ENCODE results near the gene ATG16L1. TPM values are rescaled to one million over a fixed set of nuclear protein-coding genes. Genes with fewer than 3 reads are reported as not detected.

The ATG16L1 gene
- total and polyA plus RNA-seq, 2 donors (not counting 3 experiments of a cell fraction or from before 2014, with no cell fraction given), result 18.1 to 29.8 TPM

GRCh38 chr2:233264667-233265066 is 13.2 kb downstream of the ATG16L1 start:
- Histone ChIP-seq H3K4me3 (replicated peaks in 1 of 3; ENCODE audit: insufficient read depth in 1 of 3, low read depth in 1 of 3, low read length in 3 of 3) (no peak overlapping the region), H3K9me1 (replicated peaks; ENCODE audit: control insufficient read depth, extremely low read depth, insufficient read depth, low read length) (no peaks in the 10 kb centered on the region), H3K79me2 (ENCODE audit: control insufficient read depth, insufficient read depth, low read length) (peaks cover 13% of the 10 kb centered on the region), H3K9me3 (replicated peaks; ENCODE audit: control insufficient read depth, insufficient read depth, low read length) (no peaks in the 10 kb centered on the region), H3K4me2 (ENCODE audit: insufficient read depth, low read length) (no peak overlapping the region), H3K36me3 (ENCODE audit: control insufficient read depth in 2 of 2, extremely low read depth in 1 of 2, insufficient read depth in 2 of 2, low read length in 2 of 2) (peaks cover 21 to 51% of the 10 kb centered on the region in 2 experiments), H3K4me1 (ENCODE audit: control insufficient read depth, extremely low read depth, insufficient read depth, low read length) (no peaks in the 10 kb centered on the region), H3K27me3 (ENCODE audit: control insufficient read depth in 2 of 2, insufficient read depth in 2 of 2, low read length in 2 of 2) (no peaks in the 10 kb centered on the region), H4K20me1 (replicated peaks; ENCODE audit: control insufficient read depth, extremely low read depth, insufficient read depth, low read length) (no peaks in the 10 kb centered on the region), H3K27ac (ENCODE audit: insufficient read depth, low read depth, low read length) (no peak overlapping the region), H2AFZ (ENCODE audit: low read depth, low read length) (no peak overlapping the region), H3K9ac (replicated peaks; ENCODE audit: extremely low read depth, insufficient read depth, low read length) (no peak overlapping the region)
- intact Hi-C loops (cut with micrococcal nuclease) (no loop called here), dilution Hi-C loops (cut with MboI; ENCODE audit: extremely low pct_ligation_motif_present, low sequenced_read_pairs) (no loop called here)
- DNase-seq (ENCODE audit: low read depth, low spot score), result no peak
- TF ChIP-seq FOS (IDR thresholded peaks at IDR 0.05; ENCODE audit: borderline replicate concordance, insufficient read depth, low read length) (no peak), MAX (IDR thresholded peaks at IDR 0.05; ENCODE audit: insufficient read depth, insufficient read length) (no peak)
- FAIRE-seq, result no peak
- BruUV-seq (replicated peaks), result no TSS peak
- ChIA-PET POLR2A (no interaction called here), CTCF (interaction anchor here (1.2 to 1.3 kb wide), 2 partner anchors 11 to 178 kb away, joined by 3 read pairs; no protein-coding TSS in a partner anchor)

DNA sequence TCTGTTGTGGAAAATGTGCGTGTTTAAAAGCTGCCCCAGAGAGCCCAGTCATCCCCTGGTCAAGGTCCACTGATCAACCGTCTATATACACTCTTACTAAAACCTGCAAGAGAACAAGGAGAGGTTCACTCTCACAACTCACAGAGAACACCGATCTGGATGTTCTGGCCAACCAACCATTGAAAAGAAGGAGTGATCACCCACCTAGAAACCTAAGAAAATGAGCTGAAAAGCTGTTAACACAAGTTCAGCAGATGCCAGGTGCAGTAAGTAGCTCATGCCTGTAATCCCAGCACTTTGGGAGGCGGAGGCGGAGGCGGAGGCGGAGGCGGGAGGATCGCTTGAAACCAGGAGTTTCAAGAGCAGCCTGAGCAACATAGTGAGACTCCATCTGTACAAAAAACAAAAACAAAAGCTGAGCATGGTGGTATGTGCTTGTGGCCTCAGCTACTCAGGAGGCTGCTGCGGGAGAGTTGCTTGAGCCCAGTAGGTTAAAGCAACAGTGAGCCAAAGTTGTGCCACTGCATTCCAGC is 14.5 kb downstream of the ATG16L1 start:
- DNase-seq (ENCODE audit: low read depth, low spot score) (no peak), FAIRE-seq (no peak)
- H2AFZ ChIP-seq (ENCODE audit: low read depth, low read length), result no peak overlapping the region
- no peak overlapping the region for H3K4me3 ChIP-seq (replicated peaks in 1 of 3; ENCODE audit: insufficient read depth in 1 of 3, low read depth in 1 of 3, low read length in 3 of 3)
- no peaks in the 10 kb centered on the region for H3K9me3 ChIP-seq (replicated peaks; ENCODE audit: control insufficient read depth, insufficient read depth, low read length)
- no TSS peak for BruUV-seq (replicated peaks)
- H4K20me1 ChIP-seq (replicated peaks; ENCODE audit: control insufficient read depth, extremely low read depth, insufficient read depth, low read length), result no peaks in the 10 kb centered on the region
- H3K27ac ChIP-seq (ENCODE audit: insufficient read depth, low read depth, low read length), result no peak overlapping the region
- H3K36me3 ChIP-seq (ENCODE audit: control insufficient read depth in 2 of 2, extremely low read depth in 1 of 2, insufficient read depth in 2 of 2, low read length in 2 of 2), result peaks cover 26 to 44% of the 10 kb centered on the region in 2 experiments
- H3K79me2 ChIP-seq (ENCODE audit: control insufficient read depth, insufficient read depth, low read length), result peaks cover 9% of the 10 kb centered on the region
- ChIA-PET POLR2A (no interaction called here), CTCF (no interaction called here)
- no peaks in the 10 kb centered on the region for H3K9me1 ChIP-seq (replicated peaks; ENCODE audit: control insufficient read depth, extremely low read depth, insufficient read depth, low read length)
- H3K9ac ChIP-seq (replicated peaks; ENCODE audit: extremely low read depth, insufficient read depth, low read length), result no peak overlapping the region
- no peak for TF ChIP-seq EZH2 (IDR thresholded peaks at IDR 0.05; ENCODE audit: borderline replicate concordance, low read depth, low read length, severe bottlenecking)
- no peak for TF ChIP-seq POLR2AphosphoS5 (IDR thresholded peaks at IDR 0.05; ENCODE audit: insufficient read depth, low read depth, low read length)
- TF ChIP-seq POLR2A (IDR thresholded peaks at IDR 0.05; ENCODE audit: low read depth, low read length), result no peak
- TF ChIP-seq JUN (IDR thresholded peaks at IDR 0.05; ENCODE audit: borderline replicate concordance, insufficient read depth, insufficient read length, low read depth), result no peak
- dilution Hi-C loops (cut with MboI; ENCODE audit: extremely low pct_ligation_motif_present, low sequenced_read_pairs) (no loop called here), intact Hi-C loops (cut with micrococcal nuclease) (no loop called here)
- H3K4me1 ChIP-seq (ENCODE audit: control insufficient read depth, extremely low read depth, insufficient read depth, low read length), result peaks cover 8% of the 10 kb centered on the region
- H3K4me2 ChIP-seq (ENCODE audit: insufficient read depth, low read length), result no peak overlapping the region
- no peaks in the 10 kb centered on the region for H3K27me3 ChIP-seq (ENCODE audit: control insufficient read depth in 2 of 2, insufficient read depth in 2 of 2, low read length in 2 of 2)
